Measurements from ENCODE around the gene SLC4A5.

The SLC4A5 gene

GRCh38 chr2:74312913-74313312, 30.3 kb downstream of the SLC4A5 start:
- DNase-seq: no peak

GRCh38 chr2:74307720-74308119, 35.5 kb downstream of the SLC4A5 start:
- no peak for DNase-seq

GRCh38 chr2:74304332-74305148, 38.7 kb downstream of the SLC4A5 start:
- no peak for DNase-seq

- DNase-seq: no peak
Observed at GRCh38 chr2:74302865-74303264, 40.4 kb downstream of the SLC4A5 start.

- DNase-seq: no peak
Observed at GRCh38 chr2:74301262-74301661, 42.0 kb downstream of the SLC4A5 start.

- DNase-seq: no peak
Observed at GRCh38 chr2:74300506-74300905, 42.7 kb downstream of the SLC4A5 start.

- no peak for DNase-seq
Observed at GRCh38 chr2:74297950-74298349, 45.3 kb downstream of the SLC4A5 start.

GRCh38 chr2:74297391-74297790, 45.8 kb downstream of the SLC4A5 start:
- no peak for DNase-seq

- DNase-seq: no peak
Observed at GRCh38 chr2:74293191-74293991, 49.8 kb downstream of the SLC4A5 start.

- DNase-seq: no peak
Observed at GRCh38 chr2:74292751-74293150, 50.5 kb downstream of the SLC4A5 start.

GRCh38 chr2:74291886-74292621, 51.2 kb downstream of the SLC4A5 start:
- no peak for DNase-seq

- no peak for DNase-seq
Observed at GRCh38 chr2:74291218-74291544, 52.0 kb downstream of the SLC4A5 start.

- peak; percentile 43 for DNase-seq
Observed at GRCh38 chr2:74290466-74291217, 52.6 kb downstream of the SLC4A5 start.

GRCh38 chr2:74290066-74290465, 53.1 kb downstream of the SLC4A5 start:
- DNase-seq: no peak

GRCh38 chr2:74286725-74287124, 56.5 kb downstream of the SLC4A5 start:
- no peak for DNase-seq

GRCh38 chr2:74281141-74281975, 61.9 kb downstream of the SLC4A5 start:
- no peak for DNase-seq

- no peak for DNase-seq
Observed at GRCh38 chr2:74278694-74279093, 64.5 kb downstream of the SLC4A5 start.

- DNase-seq: no peak
Observed at GRCh38 chr2:74278176-74278575, 65.0 kb downstream of the SLC4A5 start.

GRCh38 chr2:74275228-74275627, 68.0 kb downstream of the SLC4A5 start:
- DNase-seq: no peak

- no peak for DNase-seq
Observed at GRCh38 chr2:74269667-74270066, 73.5 kb downstream of the SLC4A5 start.

- DNase-seq: peak; percentile 62
Observed at GRCh38 chr2:74267068-74267467, 76.1 kb downstream of the SLC4A5 start.

- no peak for DNase-seq
Observed at GRCh38 chr2:74264281-74264680, 78.9 kb downstream of the SLC4A5 start.

Measured in activated effector memory CD4-positive, alpha-beta T cell treated with Interleukin-2 at 50 U/mL for 16 hours (primary cell).